KOPT-K1 (cell line): Measurements from ENCODE around the gene FAM20A.

Experiments used
- H3K27ac ChIP-seq: fragments of 200-600 bp; sonication (generic); 2 replicates; pipeline ENCODE4 v1.5.1; 2016; ENCODE audit warnings: antibody characterized with exemption, mild to moderate bottlenecking, low read depth, low read length; ENCODE audit not compliant: poor library complexity, severe bottlenecking
- H3K36me3 ChIP-seq: fragments of 200-600 bp; sonication (generic); 2 replicates; pipeline ENCODE4 v1.5.1; 2017; ENCODE audit warnings: antibody characterized with exemption, mild to moderate bottlenecking, low read length, moderate library complexity; ENCODE audit not compliant: insufficient read depth
- H3K9me3 ChIP-seq: fragments of 200-600 bp; sonication (generic); 2 replicates; pipeline ENCODE4 v1.5.1; 2017; ENCODE audit warnings: antibody characterized with exemption, low read length, mild to moderate bottlenecking; ENCODE audit not compliant: insufficient read depth, poor library complexity, severe bottlenecking

Gene FAM20A

DNA sequence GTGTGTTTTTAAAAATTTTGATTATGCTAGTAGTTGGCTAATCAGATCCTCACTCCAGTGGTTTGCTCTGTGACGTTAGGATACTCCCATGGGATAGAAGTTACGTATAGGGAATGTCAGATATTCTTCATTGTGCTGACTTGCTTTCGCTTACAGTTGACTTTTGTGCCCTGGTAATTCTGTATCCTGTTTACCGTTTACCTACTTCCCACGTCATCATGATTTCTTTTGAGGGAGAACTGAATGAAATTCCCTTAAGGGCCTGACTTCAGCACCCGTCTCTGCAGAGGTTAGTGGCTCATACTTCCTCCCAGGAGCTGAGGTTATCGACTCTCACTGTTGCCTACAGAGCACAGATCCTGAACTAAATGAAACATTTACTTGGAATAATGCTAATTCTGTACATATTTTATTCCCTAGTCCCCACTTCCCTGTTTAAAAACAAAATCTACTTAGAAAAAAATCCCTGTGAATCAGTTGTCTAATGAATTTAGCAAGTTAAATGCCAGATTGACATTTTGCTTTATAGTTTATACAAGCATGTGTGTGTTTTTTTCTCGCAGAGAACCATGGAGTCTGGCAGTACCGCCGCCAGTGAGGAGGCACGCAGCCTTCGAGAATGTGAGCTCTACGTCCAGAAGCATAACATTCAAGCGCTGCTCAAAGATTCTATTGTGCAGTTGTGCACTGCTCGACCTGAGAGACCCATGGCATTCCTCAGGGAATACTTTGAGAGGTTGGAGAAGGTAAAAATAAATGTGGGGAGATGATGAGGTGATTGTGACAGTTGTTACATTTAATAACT is 86.1 kb downstream of the FAM20A start:
- H3K9me3 ChIP-seq: peaks cover 12% of the 10 kb centered on the region
- no peak overlapping the region for H3K27ac ChIP-seq
- H3K36me3 ChIP-seq: peaks cover 55% of the 10 kb centered on the region

DNA sequence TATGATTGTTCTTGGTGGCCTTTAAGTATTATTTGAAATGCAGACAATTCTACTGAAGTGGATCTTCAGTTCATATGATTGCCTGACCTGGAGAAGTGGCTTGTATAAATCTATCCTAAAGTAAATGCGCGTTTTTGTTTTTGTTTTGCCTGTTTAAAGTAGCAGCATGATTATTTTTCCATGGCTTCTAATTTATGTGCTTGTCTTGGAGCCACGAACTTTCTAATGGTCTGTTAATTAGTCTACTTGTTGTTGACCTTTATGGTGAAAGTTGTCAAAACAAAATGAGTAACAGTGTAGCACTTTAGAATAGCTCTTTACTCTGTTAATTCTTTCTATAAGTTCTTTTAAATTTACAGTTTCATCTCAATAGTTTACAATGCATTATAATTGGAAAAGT is 87.2 kb downstream of the FAM20A start:
- Histone ChIP-seq H3K36me3 (peaks cover 44% of the 10 kb centered on the region), H3K27ac (no peak overlapping the region), H3K9me3 (peaks cover 12% of the 10 kb centered on the region)

DNA sequence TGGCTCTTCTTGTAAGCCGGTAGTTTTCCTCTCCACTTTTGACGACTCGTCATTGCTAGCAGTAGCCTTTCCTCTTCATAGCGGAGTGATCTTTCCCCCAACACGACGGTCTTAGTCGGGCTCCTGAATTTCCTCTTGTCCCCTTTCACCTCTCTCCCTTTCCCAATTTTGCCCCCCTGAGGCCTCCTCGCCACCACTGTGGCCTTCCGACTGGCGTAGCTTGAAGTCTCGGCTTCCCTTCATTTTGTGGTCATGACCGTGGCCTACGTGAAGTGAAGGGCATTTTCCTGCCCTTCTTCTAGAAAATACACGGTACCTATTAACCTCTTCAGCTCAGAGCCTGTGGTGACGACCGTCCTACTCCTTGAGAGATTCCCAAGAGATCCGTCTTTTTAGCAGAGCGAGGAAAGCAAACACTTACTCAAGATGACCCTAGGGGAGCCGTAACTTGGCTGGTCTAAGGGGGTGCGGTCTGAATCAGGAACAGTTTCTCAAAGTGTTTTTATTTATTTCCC is 88.2 kb downstream of the FAM20A start:
- Histone ChIP-seq H3K36me3 (peaks cover 35% of the 10 kb centered on the region), H3K27ac (peak overlapping the region; percentile 82), H3K9me3 (peaks cover 6% of the 10 kb centered on the region)

DNA sequence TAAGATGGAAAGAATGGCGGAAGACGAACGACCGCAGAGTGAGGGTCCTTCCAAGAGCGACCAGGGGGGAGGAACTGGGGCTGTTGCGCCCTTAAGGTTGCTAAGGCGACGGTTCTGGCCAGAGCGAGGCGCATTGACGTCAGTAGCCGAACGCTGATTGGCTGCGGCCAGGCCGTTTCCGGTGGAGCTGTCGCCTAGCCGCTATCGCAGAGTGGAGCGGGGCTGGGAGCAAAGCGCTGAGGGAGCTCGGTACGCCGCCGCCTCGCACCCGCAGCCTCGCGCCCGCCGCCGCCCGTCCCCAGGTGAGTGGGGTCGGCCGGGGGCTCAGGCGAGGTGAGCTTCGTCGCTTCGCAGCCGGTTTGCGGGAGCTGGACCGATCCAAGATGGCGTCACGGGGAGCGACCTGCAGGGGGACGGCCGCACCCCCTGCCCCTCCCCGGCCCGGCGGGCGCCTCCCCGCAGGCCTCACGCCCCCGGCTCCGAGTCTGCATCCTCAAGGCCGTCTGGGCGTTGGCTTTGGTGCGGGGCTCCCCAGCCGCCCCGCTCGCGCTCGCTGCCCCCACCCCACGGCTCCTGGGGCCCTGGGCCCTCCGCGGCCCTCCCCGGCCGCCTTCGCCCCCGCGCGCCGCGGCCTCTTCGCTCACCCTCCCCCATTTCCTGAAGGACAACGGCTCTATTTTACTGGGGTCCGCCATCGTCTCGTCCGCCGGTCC is 88.8 kb downstream of the FAM20A start, which contains the start of gene PRKAR1A:
Gene PRKAR1A, plus strand, starts transcription at position 184 of the 713 bp plus-strand sequence. CDS start 2,970 bp downstream, outside the sequence.
- peaks cover 29% of the 10 kb centered on the region for H3K36me3 ChIP-seq
- H3K9me3 ChIP-seq: no peaks in the 10 kb centered on the region
- H3K27ac ChIP-seq: peak within 1 kb of the TSS; percentile 82

DNA sequence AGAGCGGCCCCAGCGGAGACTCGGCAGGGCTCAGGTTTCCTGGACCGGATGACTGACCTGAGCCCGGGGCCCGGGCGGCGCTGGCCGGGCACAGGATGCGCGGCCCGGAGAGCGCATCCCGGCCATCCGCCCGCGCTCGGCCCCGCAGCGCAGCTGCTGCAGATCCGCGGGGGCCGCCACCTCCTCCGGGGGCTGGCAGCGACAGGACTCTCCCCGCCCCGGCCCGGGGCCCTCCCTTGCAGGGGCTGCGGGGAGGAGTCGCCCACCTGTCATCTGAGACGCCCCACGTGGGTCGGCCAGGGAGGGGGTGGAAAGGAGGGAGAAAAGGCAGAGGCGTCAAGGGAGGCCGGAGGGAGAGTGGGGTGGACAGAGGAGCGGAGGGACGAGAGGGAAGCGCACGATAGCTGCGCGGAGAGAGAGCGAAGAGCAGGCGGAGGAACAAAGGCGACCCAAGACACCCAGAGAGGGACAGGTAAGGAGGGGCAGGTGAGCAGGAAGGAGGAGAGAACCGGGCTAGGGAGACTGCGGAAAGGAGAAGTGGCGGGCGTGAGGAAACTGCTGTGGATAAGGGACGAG is 89.4 kb downstream of the FAM20A start:
- Histone ChIP-seq H3K27ac (peak overlapping the region; percentile 82), H3K36me3 (peaks cover 22% of the 10 kb centered on the region), H3K9me3 (no peaks in the 10 kb centered on the region)

DNA sequence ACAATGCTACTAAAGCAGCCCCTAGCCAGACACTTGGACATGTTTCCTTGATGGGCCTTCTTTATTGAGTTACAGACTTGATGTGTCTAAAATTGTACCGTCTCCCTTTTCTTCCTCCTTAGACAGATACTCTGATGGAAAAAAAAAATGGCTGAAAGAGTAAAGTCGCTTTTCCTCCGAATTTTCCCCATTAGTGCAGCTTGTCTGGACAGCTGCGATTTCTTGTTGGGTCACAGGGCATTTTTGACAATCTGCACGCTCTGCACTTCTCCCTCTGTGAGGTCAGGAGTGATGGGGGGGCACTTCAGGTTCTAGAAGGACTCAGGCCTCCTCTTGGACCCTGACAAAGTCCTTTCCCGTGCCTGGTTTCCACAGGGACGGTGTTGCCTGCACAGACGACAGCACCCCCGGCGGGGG is 89.9 kb downstream of the FAM20A start:
- Histone ChIP-seq H3K36me3 (peaks cover 17% of the 10 kb centered on the region), H3K9me3 (no peaks in the 10 kb centered on the region), H3K27ac (peak overlapping the region; percentile 82)

DNA sequence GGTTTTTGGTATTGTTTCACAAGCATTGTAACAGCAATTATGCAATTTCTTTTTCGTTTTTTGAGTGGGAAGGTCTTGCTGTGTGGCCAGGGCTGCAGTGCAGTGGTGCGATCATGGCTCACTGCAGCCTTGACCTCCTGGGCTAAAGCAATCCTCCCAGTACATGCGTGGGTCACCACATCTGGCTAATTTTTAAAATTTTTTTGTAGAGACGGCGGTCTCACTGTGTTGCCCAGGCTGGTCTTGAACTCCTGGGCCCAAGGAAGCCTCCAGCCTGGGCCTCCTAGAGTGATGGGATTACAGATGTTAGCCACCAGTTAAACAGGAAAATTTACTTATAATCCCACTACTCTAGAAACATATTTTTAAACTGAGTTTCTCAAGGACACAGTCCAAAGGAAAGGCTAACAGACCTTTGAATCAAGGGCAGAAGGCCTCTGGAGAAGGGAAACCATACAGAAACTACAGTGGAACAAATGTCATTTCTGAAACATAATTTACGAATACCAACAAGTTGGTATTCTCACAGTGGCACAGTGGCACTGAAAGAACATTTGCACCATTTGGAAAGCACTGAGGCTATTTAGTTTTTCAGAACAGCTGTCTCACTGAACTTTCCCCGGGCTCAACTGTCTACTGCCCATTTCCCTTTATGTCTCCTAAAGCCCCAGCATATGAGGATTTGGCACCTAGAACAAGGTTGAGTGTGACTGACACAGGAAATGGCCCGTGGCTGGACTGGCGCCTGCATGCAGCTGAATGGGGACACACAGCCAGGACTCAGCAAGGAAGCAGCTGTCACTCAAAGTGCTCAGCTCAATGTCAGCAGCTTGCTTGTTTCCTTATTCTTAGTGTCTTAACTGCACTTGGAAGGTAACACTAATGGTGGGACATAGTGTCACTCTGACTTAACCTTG is 91.8 kb downstream of the FAM20A start:
- Histone ChIP-seq H3K27ac (no peak overlapping the region), H3K36me3 (no peaks in the 10 kb centered on the region), H3K9me3 (no peaks in the 10 kb centered on the region)

DNA sequence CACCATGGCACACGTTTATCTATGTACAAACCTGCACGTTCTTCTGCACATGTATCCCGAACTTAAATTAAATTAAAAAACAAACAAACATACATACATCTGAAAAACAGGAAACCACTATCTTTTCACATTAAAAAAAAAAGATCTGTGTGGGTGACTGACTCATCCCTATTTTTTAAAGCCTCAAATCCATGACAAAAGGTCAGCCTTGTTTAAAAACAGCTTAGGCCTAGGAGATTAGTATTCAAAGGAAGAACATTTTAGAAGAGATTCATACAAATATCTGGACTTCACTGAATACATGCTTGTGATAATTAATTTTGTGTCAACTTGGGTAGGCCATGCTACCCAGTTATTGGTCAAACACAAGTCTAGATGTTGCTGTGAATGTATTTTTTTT is 93.6 kb downstream of the FAM20A start:
- Histone ChIP-seq H3K9me3 (no peaks in the 10 kb centered on the region), H3K27ac (no peak overlapping the region), H3K36me3 (no peaks in the 10 kb centered on the region)

DNA sequence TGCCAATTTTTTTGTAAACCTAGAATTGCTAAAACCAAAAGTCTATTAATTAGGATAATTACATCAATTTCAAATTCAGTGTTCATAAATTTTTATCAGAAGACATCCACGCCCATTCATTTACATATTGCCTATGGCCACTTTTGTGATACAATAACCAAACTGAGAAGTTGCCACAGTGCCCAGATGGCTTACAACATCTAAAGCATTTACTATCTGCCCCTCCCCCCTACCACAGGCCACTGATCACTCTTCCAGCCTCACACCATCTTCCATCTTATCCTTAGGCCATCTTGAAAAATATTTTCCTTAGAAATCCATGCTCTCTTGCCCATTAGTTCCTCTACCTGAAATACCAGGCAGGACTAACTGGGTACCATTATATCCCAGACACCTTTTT is 95.2 kb downstream of the FAM20A start:
- Histone ChIP-seq H3K9me3 (no peaks in the 10 kb centered on the region), H3K36me3 (no peaks in the 10 kb centered on the region), H3K27ac (no peak overlapping the region)

DNA sequence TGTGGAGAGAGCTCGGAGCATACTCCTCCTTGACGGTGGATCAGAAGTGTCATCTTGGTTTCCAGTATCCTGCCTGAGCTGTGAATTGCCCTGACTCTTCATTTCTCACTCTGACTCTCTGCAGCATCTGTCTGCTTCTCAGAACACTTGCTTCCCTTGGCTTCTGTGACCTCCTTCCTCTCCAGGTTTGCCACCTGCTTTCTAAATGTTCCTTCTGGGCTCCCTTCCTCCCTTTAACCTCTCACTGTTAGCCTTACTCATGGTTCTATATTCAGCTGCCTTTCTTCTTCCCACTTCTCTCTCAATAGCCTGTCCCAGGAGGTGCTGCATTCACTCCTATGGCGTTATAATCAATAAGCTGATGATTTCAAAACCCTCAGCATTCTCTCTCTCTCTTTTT is 100.1 kb downstream of the FAM20A start:
- no peak overlapping the region for H3K27ac ChIP-seq
- H3K36me3 ChIP-seq: no peaks in the 10 kb centered on the region
- no peaks in the 10 kb centered on the region for H3K9me3 ChIP-seq

DNA sequence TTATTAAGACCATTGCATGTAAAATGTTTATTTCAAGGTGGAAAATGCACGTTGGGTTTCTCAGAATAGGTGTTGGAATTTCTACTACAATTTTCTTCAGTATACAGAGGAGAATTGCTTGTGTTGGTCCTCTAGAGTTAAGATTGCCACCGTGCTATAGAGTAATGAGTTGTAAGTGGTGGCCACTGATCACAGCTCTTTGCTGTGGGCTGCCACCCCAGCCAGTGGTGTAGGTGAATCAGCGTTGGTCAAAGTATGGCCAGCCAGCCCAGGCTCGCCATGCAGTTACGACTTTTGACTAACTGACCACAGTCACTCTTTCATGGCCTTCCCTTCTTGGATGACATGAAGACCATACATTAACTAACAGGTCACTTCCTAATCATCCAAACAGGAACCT is 101.6 kb downstream of the FAM20A start:
- H3K27ac ChIP-seq: no peak overlapping the region
- H3K36me3 ChIP-seq: no peaks in the 10 kb centered on the region
- no peaks in the 10 kb centered on the region for H3K9me3 ChIP-seq

DNA sequence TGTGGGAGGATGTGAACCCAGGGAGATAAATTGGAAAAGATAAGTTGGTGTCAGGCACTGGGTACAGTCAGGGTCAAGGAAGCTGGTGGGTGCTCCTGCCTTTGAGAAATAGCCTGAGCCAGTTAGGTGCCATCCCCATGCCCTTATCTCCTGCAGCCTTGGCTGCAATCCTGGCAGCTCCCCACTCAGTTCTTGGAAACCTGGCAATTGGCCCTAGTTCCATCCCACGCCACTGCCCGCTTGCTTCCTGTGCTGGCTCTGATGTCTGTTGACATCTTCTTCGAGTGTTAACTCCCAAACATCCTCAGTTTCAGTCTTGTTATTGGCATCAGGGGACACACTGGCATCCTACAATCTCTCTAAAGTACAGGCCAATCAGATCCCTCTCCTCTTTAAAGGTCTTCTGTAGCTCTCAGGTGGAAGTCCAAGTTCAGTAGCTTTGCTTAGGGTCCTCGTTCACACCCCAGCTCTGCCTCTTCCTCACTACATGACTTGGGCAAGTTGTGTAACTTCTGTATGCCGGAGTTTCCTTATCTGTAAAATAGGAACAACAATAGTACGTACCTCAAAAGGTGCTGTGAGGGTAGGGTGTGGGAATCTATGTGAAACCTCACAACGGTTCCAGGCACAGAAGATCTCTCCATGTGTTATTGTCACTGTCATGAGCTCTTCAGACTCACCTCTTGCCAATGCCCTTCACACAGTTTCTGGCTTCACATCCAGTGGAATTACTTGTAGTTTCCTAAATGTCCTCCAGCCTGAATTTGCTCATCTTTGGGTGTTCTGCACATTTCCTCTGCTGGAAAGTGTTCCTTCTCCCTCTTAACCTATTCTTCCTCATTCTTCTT is 102.5 kb downstream of the FAM20A start:
- Histone ChIP-seq H3K36me3 (no peaks in the 10 kb centered on the region), H3K9me3 (no peaks in the 10 kb centered on the region), H3K27ac (no peak overlapping the region)

DNA sequence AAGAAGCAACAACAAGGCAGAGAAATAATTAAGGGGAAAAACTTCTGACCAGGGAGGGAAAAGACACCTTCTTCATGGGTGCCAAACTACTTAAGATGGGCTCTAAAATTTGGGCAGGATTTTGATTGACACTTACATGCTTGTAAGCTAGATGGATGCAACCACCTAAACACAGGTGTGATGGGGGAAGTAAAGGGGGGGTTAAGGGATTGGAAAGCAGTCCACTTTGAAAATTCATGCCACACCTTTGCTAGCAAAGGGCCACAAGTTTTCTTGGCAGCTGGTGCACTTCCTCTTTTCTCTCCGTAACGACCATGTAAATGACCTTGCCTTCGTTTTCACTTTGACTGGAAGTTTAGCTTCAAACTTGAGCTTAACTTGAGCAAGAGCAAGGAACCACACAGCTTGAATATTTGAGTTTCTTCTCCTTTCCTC is 103.3 kb downstream of the FAM20A start:
- no peak overlapping the region for H3K27ac ChIP-seq
- H3K9me3 ChIP-seq: no peaks in the 10 kb centered on the region
- no peaks in the 10 kb centered on the region for H3K36me3 ChIP-seq

DNA sequence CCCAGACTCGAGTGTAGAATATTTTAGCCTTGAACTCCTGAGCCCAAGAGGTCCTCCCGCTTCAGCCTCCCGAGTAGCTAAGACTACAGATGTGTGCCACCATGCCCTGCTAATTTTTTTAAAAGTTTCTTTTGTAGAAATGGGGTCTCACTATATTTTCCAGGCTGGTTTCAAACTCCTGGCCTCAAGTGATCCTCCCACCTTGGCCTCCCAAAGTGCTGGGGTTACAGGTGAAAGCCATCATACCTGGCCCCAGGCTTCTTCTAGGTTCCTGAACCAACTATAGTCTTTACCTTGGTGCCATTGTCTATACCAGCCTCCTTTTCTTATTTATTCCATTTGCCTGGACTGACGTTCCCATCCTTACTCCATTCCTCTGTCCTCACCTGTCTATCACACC is 106.1 kb downstream of the FAM20A start:
- Histone ChIP-seq H3K27ac (no peak overlapping the region), H3K36me3 (no peaks in the 10 kb centered on the region)

More for the DNA sequence above, 106.1 kb downstream of the FAM20A start:
- no peaks in the 10 kb centered on the region for H3K9me3 ChIP-seq
